H9 (cell line): ENCODE results near the gene KCNMA1. TPM values are rescaled to one million over a fixed set of nuclear protein-coding genes. Genes with fewer than 3 reads are reported as not detected.

ENCODE experiments used
- DNase-seq: peaks from one replicate; pipeline ENCODE4 v3.0.0-alpha.2; 2017
- H2AFZ ChIP-seq: one replicate; pipeline ENCODE4 v1.6.1; 2013; ENCODE audit warnings: mild to moderate bottlenecking, low read length, control low read depth, moderate library complexity
- H2AK5ac ChIP-seq: 2 replicates; pipeline ENCODE4 v1.6.1; 2013; ENCODE audit warnings: low read length, control low read depth, mixed read lengths; ENCODE audit not compliant: insufficient read length
- H2BK120ac ChIP-seq: one replicate; pipeline ENCODE4 v1.6.1; 2013; ENCODE audit warnings: low read depth, mild to moderate bottlenecking, low read length, control low read depth, inconsistent platforms; ENCODE audit not compliant: poor library complexity, severe bottlenecking
- H2BK12ac ChIP-seq: 2 replicates; pipeline ENCODE4 v1.6.1; 2013; ENCODE audit warnings: low read length, control low read depth, mixed read lengths, low read depth; ENCODE audit not compliant: insufficient read length
- H2BK15ac ChIP-seq: 2 replicates; pipeline ENCODE4 v1.6.1; 2013; ENCODE audit warnings: low read depth, low read length, control low read depth
- H2BK20ac ChIP-seq: one replicate; pipeline ENCODE4 v1.6.1; 2013; ENCODE audit warnings: low read depth, mild to moderate bottlenecking, low read length, control low read depth, inconsistent platforms; ENCODE audit not compliant: poor library complexity, severe bottlenecking
- H2BK5ac ChIP-seq: 2 replicates; pipeline ENCODE4 v1.6.1; 2013; ENCODE audit warnings: low read length, control low read depth, mixed read lengths; ENCODE audit not compliant: insufficient read length
- H3K14ac ChIP-seq: 2 replicates; pipeline ENCODE4 v1.6.1; 2013; ENCODE audit warnings: low read length, control low read depth; ENCODE audit not compliant: insufficient read depth
- H3K18ac ChIP-seq: 2 replicates; pipeline ENCODE4 v1.6.1; 2013; ENCODE audit warnings: low read depth, mild to moderate bottlenecking, mixed read lengths, low read length, control low read depth; ENCODE audit not compliant: insufficient read length
- H3K23ac ChIP-seq: 2 replicates; pipeline ENCODE4 v1.6.1; 2013; ENCODE audit warnings: low read length, control low read depth, mixed read lengths, low read depth; ENCODE audit not compliant: insufficient read length
- H3K23me2 ChIP-seq: 2 replicates; pipeline ENCODE4 v1.6.1; 2013; ENCODE audit warnings: low read depth, mild to moderate bottlenecking, mixed read lengths, low read length, control low read depth; ENCODE audit not compliant: insufficient read length, poor library complexity, severe bottlenecking
- H3K27ac ChIP-seq: 2 replicates; pipeline ENCODE4 v1.5.1; 2013; ENCODE audit warnings: low read length, control low read depth, mixed read lengths, low read depth; ENCODE audit not compliant: insufficient read length
- H3K27me3 ChIP-seq: 2 replicates; pipeline ENCODE4 v1.6.1; 2013; ENCODE audit warnings: low read length, control low read depth, inconsistent platforms; ENCODE audit not compliant: insufficient read depth
- H3K4ac ChIP-seq: 2 replicates; pipeline ENCODE4 v1.6.1; 2013; ENCODE audit warnings: low read depth, mild to moderate bottlenecking, control low read depth, inconsistent platforms, low read length, moderate library complexity
- H3K4me1 ChIP-seq: 2 replicates; pipeline ENCODE4 v1.6.1; 2013; ENCODE audit warnings: low read length, control low read depth, inconsistent platforms; ENCODE audit not compliant: insufficient read depth
- H3K4me2 ChIP-seq: 2 replicates; pipeline ENCODE4 v1.6.1; 2013; ENCODE audit warnings: low read length, control low read depth, mixed read lengths; ENCODE audit not compliant: insufficient read length, insufficient read depth
- H3K56ac ChIP-seq: 2 replicates; pipeline ENCODE4 v1.6.1; 2013; ENCODE audit warnings: low read depth, mild to moderate bottlenecking, mixed read lengths, low read length, control low read depth; ENCODE audit not compliant: insufficient read length
- H3K79me1 ChIP-seq: 2 replicates; pipeline ENCODE4 v1.6.1; 2013; ENCODE audit warnings: low read depth, mild to moderate bottlenecking, moderate library complexity, low read length, control low read depth, inconsistent platforms; ENCODE audit not compliant: insufficient read depth, poor library complexity, severe bottlenecking
- H3K79me2 ChIP-seq: 2 replicates; pipeline ENCODE4 v1.6.1; 2013; ENCODE audit warnings: low read length, control low read depth, inconsistent platforms; ENCODE audit not compliant: insufficient read depth
- H3K9ac ChIP-seq: 2 replicates; pipeline ENCODE4 v1.6.1; 2013; ENCODE audit warnings: low read length, control low read depth, mixed read lengths; ENCODE audit not compliant: insufficient read length; ENCODE audit errors: extremely low read depth
- H3K9me3 ChIP-seq: one replicate; pipeline ENCODE4 v1.6.1; 2013; ENCODE audit warnings: low read depth, low read length, inconsistent platforms; ENCODE audit not compliant: control insufficient read depth
- H3T11ph ChIP-seq: one replicate; pipeline ENCODE4 v1.6.1; 2013; ENCODE audit warnings: mild to moderate bottlenecking, low read length, control low read depth, inconsistent platforms
- H4K20me1 ChIP-seq: one replicate; pipeline ENCODE4 v1.6.1; 2013; ENCODE audit not compliant: control insufficient read depth, insufficient read length, insufficient read depth
- H4K5ac ChIP-seq: 2 replicates; pipeline ENCODE4 v1.6.1; 2013; ENCODE audit warnings: low read depth, mild to moderate bottlenecking, mixed read lengths, low read length, control low read depth; ENCODE audit not compliant: insufficient read length
- H4K8ac ChIP-seq: replicated peaks from 2 replicates; pipeline ENCODE4 v1.6.1; 2013; ENCODE audit warnings: low read length, control low read depth, mixed read lengths, low read depth; ENCODE audit not compliant: insufficient read length
- H4K91ac ChIP-seq: 2 replicates; pipeline ENCODE4 v1.6.1; 2013; ENCODE audit warnings: low read depth, mild to moderate bottlenecking, moderate library complexity, mixed read lengths, low read length, control low read depth; ENCODE audit not compliant: insufficient read length
- H3K27ac Mint-ChIP-seq, 3 experiments: 2 replicates in 2 of 3; 3 replicates in 1 of 3; pipeline ENCODE4 v1.8.0; 2020 to 2021; ENCODE audit warnings: mixed read lengths in 3 of 3, mild to moderate bottlenecking in 1 of 3, moderate library complexity in 1 of 3
- H3K27me3 Mint-ChIP-seq: 2 replicates; pipeline ENCODE4 v1.8.0; 2021; ENCODE audit warnings: low read depth, mild to moderate bottlenecking, moderate library complexity, mixed read lengths
- H3K36me3 Mint-ChIP-seq, 3 experiments: 2 replicates in 2 of 3; 3 replicates in 1 of 3; pipeline ENCODE4 v1.8.0; 2020 to 2021; ENCODE audit warnings: low read depth in 3 of 3, mixed read lengths in 3 of 3; ENCODE audit not compliant: insufficient read depth in 1 of 3
- H3K4me1 Mint-ChIP-seq, 2 experiments: 2 replicates each; pipeline ENCODE4 v1.8.0; 2020; ENCODE audit warnings: mixed read lengths in 2 of 2
- H3K4me3 Mint-ChIP-seq, 2 experiments: 2 replicates in 1 of 2; 3 replicates in 1 of 2; pipeline ENCODE4 v1.8.0; 2020 to 2021; ENCODE audit warnings: mild to moderate bottlenecking in 2 of 2, mixed read lengths in 2 of 2, moderate library complexity in 1 of 2
- H3K9me3 Mint-ChIP-seq, 2 experiments: 2 replicates in 1 of 2; 3 replicates in 1 of 2; pipeline ENCODE4 v1.8.0; 2020; ENCODE audit warnings: mild to moderate bottlenecking in 2 of 2, mixed read lengths in 2 of 2, moderate library complexity in 1 of 2
- CTCF ChIP-seq: fragments of 200-600 bp; sonication (generic); conservative IDR thresholded peaks from 3 replicates; pipeline ENCODE4 v1.8.0; 2021; ENCODE audit warnings: antibody characterized with exemption, mild to moderate bottlenecking
- WGBS: extraction: QIAGEN DNeasy Blood & Tissue Kit; methylation state at CpG from one replicate; pipeline ENCODE4 v1.1.7; 2013; ENCODE audit warnings: missing lambda C conversion rate, low lambda C conversion rate, mixed read lengths; ENCODE audit not compliant: insufficient read length; ENCODE audit errors: extremely low coverage; 5-methylcytosine and 5-hydroxymethylcytosine counted together
- total RNA-seq: library from RNA; stranded (reverse); gene quantifications from 2 replicates; pipeline ENCODE4 v1.2.1, GENCODE V29; 2021

KCNMA1 gene
- total RNA-seq, 1 experiment from 2014 or later, result 2.0 TPM

GRCh38 chr10:76879116-76879913 lies 758.3 kb downstream of the KCNMA1 start:
- H3K14ac ChIP-seq, result no peak overlapping the region
- no peak overlapping the region for H2AK5ac ChIP-seq
- H2BK20ac ChIP-seq, result no peak overlapping the region
- no peak overlapping the region for H2BK12ac ChIP-seq
- DNase-seq, result no peak
- Mint-ChIP-seq H3K4me3 (no peak overlapping the region), H3K4me1 (peaks cover 4 to 13% of the 10 kb centered on the region in 2 experiments; a peak in 3 of 4 replicates), H3K9me3 (no peaks in the 10 kb centered on the region), H3K27ac (no peak overlapping the region; a peak in 1 of 7 replicates), H3K27me3 (no peaks in the 10 kb centered on the region), H3K36me3 (no peaks in the 10 kb centered on the region)
- no peak overlapping the region for H3K4ac ChIP-seq
- no peaks in the 10 kb centered on the region for H3K27me3 ChIP-seq
- no peak overlapping the region for H3K56ac ChIP-seq
- H4K5ac ChIP-seq, result no peak overlapping the region
- H3T11ph ChIP-seq, result no peak overlapping the region
- no peak overlapping the region for H3K18ac ChIP-seq
- no peak for TF ChIP-seq CTCF
- H3K27ac ChIP-seq, result no peak overlapping the region
- no peak overlapping the region for H4K91ac ChIP-seq
- H4K8ac ChIP-seq, result no peak overlapping the region
- no CpG with 5 or more reads among the region's 9 CpGs for WGBS
- no peak overlapping the region for H2BK15ac ChIP-seq
- H3K4me2 ChIP-seq, result no peak overlapping the region
- H3K9ac ChIP-seq, result no peak overlapping the region
- no peaks in the 10 kb centered on the region for H3K23me2 ChIP-seq
- no peaks in the 10 kb centered on the region for H3K9me3 ChIP-seq
- no peak overlapping the region for H3K23ac ChIP-seq
- no peak overlapping the region for H2BK120ac ChIP-seq
- no peaks in the 10 kb centered on the region for H3K4me1 ChIP-seq
- no peak overlapping the region for H2BK5ac ChIP-seq
- no peaks in the 10 kb centered on the region for H3K79me2 ChIP-seq
- H4K20me1 ChIP-seq, result no peaks in the 10 kb centered on the region
- no peaks in the 10 kb centered on the region for H3K79me1 ChIP-seq
- no peak overlapping the region for H2AFZ ChIP-seq
